AG04450 (cell line): Measurements from ENCODE around the gene TRIO. TPM values are rescaled to one million over a fixed set of nuclear protein-coding genes. Genes with fewer than 3 reads are reported as not detected.
"Not testable (repeated sequence)": the region's sequence is repeated elsewhere in the genome, so short reads cannot be mapped to it uniquely, and the experiment has no call there.

Experiments used
- CTCF ChIA-PET: fragments of 300-600, 350-600 bp; formaldehyde crosslinking; extraction: SDS; loops from one replicate; lab custom pipeline; 2022; ENCODE audit warnings: antibody characterized with exemption, inconsistent platforms; lab: Charles Lee
- POLR2A ChIA-PET: fragments of 350-600 bp; formaldehyde crosslinking; extraction: SDS; loops from one replicate; lab custom pipeline; 2021; ENCODE audit warnings: antibody characterized with exemption, inconsistent platforms; lab: Yijun Ruan, JAX
- DNase-seq: peaks from one replicate; pipeline ENCODE4 v3.0.0-alpha.2; 2011; ENCODE audit warnings: low read depth, low spot score
- H3K27ac ChIP-seq: one replicate; pipeline ENCODE4 v1.5.1; 2012; ENCODE audit warnings: low read depth, low read length, control low read depth
- H3K27me3 ChIP-seq: one replicate; pipeline ENCODE4 v1.6.0; 2012; ENCODE audit warnings: low read length; ENCODE audit not compliant: control insufficient read depth, insufficient read depth
- H3K4me3 ChIP-seq: 2 replicates; pipeline ENCODE4 v1.5.1; 2011; ENCODE audit warnings: mild to moderate bottlenecking, low read depth, low read length, control low read depth
- H3K9me3 ChIP-seq: 2 replicates; pipeline ENCODE4 v1.5.1; 2012; ENCODE audit warnings: low read length; ENCODE audit not compliant: control insufficient read depth, insufficient read depth
- CTCF ChIP-seq: IDR thresholded peaks from 2 replicates; pipeline ENCODE4 v1.5.1; 2011; ENCODE audit warnings: low read depth, low read length, control low read depth, inconsistent platforms
- polyA plus RNA-seq: library from polyadenylated mRNA; depleted of rRNA; stranded (reverse); fragments of >200 nt; gene quantifications from 2 replicates; pipeline ENCODE4 v1.2.3, GENCODE V29; 2011

The TRIO gene
- polyA plus RNA-seq, 1 experiment: 268 TPM

- no peak overlapping the region for H3K4me3 ChIP-seq
- ChIA-PET POLR2A (no interaction called here), CTCF (interaction anchor here (0.9 to 2.1 kb wide), 5 partner anchors 13 to 400 kb away, joined by 3 to 6 read pairs (median 3); no protein-coding TSS in a partner anchor)
- DNase-seq: no peak
- peak overlapping the region; percentile 48 for H3K27ac ChIP-seq
- H3K27me3 ChIP-seq: no peaks in the 10 kb centered on the region
- no peaks in the 10 kb centered on the region for H3K9me3 ChIP-seq
- TF ChIP-seq CTCF: no peak
These were observed 243.9 kb downstream of the TRIO start for GRCh38 chr5:14386884-14387624.

GRCh38 chr5:14388741-14389140, 245.6 kb downstream of the TRIO start:
- H3K27ac ChIP-seq: no peak overlapping the region
- ChIA-PET POLR2A (no interaction called here), CTCF (interaction anchor here (1.0 to 1.3 kb wide), 3 partner anchors 11 to 37 kb away, joined by 3 read pairs; no protein-coding TSS in a partner anchor)
- H3K27me3 ChIP-seq: no peaks in the 10 kb centered on the region
- no peaks in the 10 kb centered on the region for H3K9me3 ChIP-seq
- H3K4me3 ChIP-seq: no peak overlapping the region
- TF ChIP-seq CTCF: no peak
- DNase-seq: no peak

- POLR2A ChIA-PET, H3K9me3 ChIP-seq, H3K27ac ChIP-seq, H3K27me3 ChIP-seq, H3K4me3 ChIP-seq, DNase-seq: not testable (repeated sequence)
- CTCF ChIA-PET: interaction anchor here (1.6 kb wide), 1 partner anchor 9 kb away, joined by 6 read pairs; no protein-coding TSS in a partner anchor
These were observed 249.4 kb downstream of the TRIO start for GRCh38 chr5:14392552-14392951.

- no peak for DNase-seq
- TF ChIP-seq CTCF: no peak
- ChIA-PET CTCF (interaction anchor here (0.8 to 1.5 kb wide), 2 partner anchors 43 to 254 kb away, joined by 3 to 5 read pairs; no protein-coding TSS in a partner anchor), POLR2A (no interaction called here)
- no peak overlapping the region for H3K4me3 ChIP-seq
- no peaks in the 10 kb centered on the region for H3K27me3 ChIP-seq
- H3K9me3 ChIP-seq: no peaks in the 10 kb centered on the region
- no peak overlapping the region for H3K27ac ChIP-seq
These were observed 251.2 kb downstream of the TRIO start for GRCh38 chr5:14394365-14394764.

- POLR2A ChIA-PET: no interaction called here
- TF ChIP-seq CTCF: no peak
- peak overlapping the region; percentile 62 for H3K27ac ChIP-seq
These were observed 252.3 kb downstream of the TRIO start for GRCh38 chr5:14395411-14395810.

More at GRCh38 chr5:14395411-14395810, 252.3 kb downstream of the TRIO start:
- CTCF ChIA-PET: interaction anchor here (0.7 to 0.8 kb wide), 2 partner anchors 24 to 44 kb away, joined by 3 read pairs; no protein-coding TSS in a partner anchor
- no peak for DNase-seq
- H3K27me3 ChIP-seq: no peaks in the 10 kb centered on the region
- H3K9me3 ChIP-seq: no peaks in the 10 kb centered on the region
- H3K4me3 ChIP-seq: no peak overlapping the region
